IPS-20b (cell line): Measurements from ENCODE around the gene OR51E1.

ENCODE experiments used
- H3K27ac ChIP-seq: one replicate; pipeline ENCODE4 v1.5.1; 2013; ENCODE audit warnings: low read length
- H3K27me3 ChIP-seq: 2 replicates; pipeline ENCODE4 v1.6.1; 2013; ENCODE audit warnings: mild to moderate bottlenecking, low read length, inconsistent platforms; ENCODE audit not compliant: insufficient read depth
- H3K36me3 ChIP-seq: 2 replicates; pipeline ENCODE4 v1.6.1; 2013; ENCODE audit warnings: low read depth, mild to moderate bottlenecking, inconsistent platforms, low read length, moderate library complexity; ENCODE audit not compliant: insufficient read depth
- H3K4me1 ChIP-seq: 2 replicates; pipeline ENCODE4 v1.6.1; 2013; ENCODE audit warnings: mild to moderate bottlenecking, control low read depth, inconsistent platforms, low read length, moderate library complexity; ENCODE audit not compliant: insufficient read depth
- H3K4me3 ChIP-seq: 2 replicates; pipeline ENCODE4 v1.5.1; 2013; ENCODE audit warnings: mild to moderate bottlenecking, low read length, inconsistent platforms
- H3K9ac ChIP-seq: 2 replicates; pipeline ENCODE4 v1.6.1; 2013; ENCODE audit warnings: low read depth, mild to moderate bottlenecking, inconsistent platforms, low read length, moderate library complexity
- H3K9me3 ChIP-seq: 2 replicates; pipeline ENCODE4 v1.6.1; 2013; ENCODE audit warnings: mild to moderate bottlenecking, low read depth, low read length, inconsistent platforms; ENCODE audit not compliant: insufficient read depth

The OR51E1 gene

DNA sequence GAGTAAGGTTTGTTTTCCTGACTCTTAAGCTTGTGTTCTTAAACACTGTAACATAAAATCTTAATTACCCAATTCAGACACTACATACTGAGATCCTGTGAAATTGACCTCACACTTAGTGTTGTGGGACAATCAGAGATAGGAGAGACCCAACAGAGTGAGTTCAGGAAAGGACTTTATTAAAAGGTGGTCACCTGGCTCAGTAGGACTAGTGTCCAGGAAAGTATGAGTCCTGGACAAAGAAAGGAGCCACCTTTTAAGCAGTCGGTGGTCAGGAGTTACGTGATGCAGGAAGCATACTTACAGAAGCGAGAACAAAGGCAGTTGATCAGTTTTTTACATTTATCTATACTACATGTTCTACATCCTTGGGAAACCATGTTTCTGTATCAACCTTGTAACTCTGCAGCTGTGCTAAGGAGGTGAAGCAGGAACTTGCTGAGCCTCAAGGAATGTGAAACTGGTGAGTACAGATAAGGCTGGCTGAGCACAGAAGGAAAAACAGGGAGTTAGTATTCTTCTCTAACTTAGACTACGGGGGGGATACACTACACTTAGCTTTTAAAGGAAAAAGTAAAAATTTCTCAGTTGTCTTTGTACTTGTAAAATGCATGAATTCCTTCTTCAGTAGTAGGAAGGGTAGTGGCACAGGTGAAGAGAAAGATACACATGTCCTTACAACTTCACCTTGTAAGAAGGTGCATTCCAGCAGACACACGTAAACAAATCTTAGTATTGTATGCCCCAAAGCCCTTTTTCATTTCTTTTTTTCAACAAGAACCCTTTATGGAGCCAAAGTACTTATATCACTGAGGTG is 15.1 kb downstream of the OR51E1 start:
- no peaks in the 10 kb centered on the region for H3K9me3 ChIP-seq
- H3K36me3 ChIP-seq, result no peaks in the 10 kb centered on the region
- H3K27ac ChIP-seq, result no peak overlapping the region
- H3K27me3 ChIP-seq, result no peaks in the 10 kb centered on the region
- H3K9ac ChIP-seq, result no peak overlapping the region
- H3K4me1 ChIP-seq, result no peaks in the 10 kb centered on the region; the same call in 1 of the 2 replicates
- no peak overlapping the region for H3K4me3 ChIP-seq

DNA sequence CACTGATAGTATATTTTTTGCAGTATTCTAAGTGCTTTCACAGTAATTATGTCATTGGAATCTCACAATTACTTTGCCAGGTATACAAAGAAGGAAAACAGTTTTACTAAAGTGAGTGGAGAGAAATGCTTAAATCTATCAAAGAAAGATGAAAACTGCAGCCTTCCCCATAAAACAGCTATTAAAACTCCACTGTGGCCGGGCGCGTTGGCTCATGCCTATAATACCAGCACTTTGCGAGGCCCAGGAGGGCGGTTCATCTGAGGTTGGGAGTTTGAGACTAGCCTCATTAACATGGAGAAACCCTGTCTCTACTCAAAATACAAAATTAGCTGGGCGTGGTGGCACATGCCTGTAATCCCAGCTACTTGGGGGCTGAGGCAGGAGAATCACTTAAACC is 19.1 kb downstream of the OR51E1 start:
- Histone ChIP-seq H3K4me1 (no peaks in the 10 kb centered on the region; the same call in 1 of the 2 replicates), H3K27me3 (no peaks in the 10 kb centered on the region), H3K9ac (no peak overlapping the region), H3K27ac (no peak overlapping the region), H3K9me3 (no peaks in the 10 kb centered on the region), H3K36me3 (no peaks in the 10 kb centered on the region), H3K4me3 (no peak overlapping the region)

DNA sequence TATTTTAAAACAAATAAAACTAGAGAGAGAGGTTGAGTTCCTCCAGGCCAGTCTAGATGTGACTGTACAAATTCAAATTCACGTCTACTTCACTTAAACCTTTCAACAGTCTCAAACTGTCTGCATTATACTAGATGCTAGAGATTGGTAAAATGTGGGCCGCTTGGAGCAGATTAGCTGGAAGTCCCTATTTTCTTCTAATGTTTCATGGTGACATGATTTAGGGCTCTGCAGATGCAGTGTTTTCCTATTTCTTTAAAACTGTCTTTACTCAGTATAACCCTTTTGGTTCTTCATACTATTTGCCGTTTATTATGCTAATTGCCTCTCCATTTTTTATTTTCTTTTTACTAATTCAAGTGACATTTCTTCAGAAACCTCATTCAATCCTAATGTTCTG is 20.4 kb downstream of the OR51E1 start:
- H3K4me1 ChIP-seq, result no peaks in the 10 kb centered on the region; the same call in 1 of the 2 replicates
- H3K27me3 ChIP-seq, result no peaks in the 10 kb centered on the region
- H3K27ac ChIP-seq, result no peak overlapping the region
- H3K9me3 ChIP-seq, result no peaks in the 10 kb centered on the region
- no peaks in the 10 kb centered on the region for H3K36me3 ChIP-seq
- no peak overlapping the region for H3K4me3 ChIP-seq
- no peak overlapping the region for H3K9ac ChIP-seq

DNA sequence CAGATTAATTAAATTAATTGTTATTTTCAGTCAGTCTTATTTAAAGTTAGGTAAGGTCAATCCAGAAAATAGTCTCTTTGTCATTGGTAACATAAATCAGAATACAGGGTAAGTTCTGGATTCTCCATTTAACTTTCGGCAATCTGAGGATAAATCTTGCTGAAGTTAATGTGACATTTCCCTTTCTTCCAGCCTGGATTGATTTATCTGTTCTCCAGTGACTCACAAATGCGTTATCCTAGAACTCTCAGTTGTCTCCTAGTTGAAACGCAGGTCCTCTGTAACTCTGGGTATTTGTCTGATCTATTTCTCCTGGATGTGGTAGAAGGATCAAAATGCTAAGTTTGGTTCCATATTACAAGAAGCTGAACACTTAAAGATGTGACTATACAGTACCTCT is 21.0 kb downstream of the OR51E1 start:
- H3K27ac ChIP-seq, result no peak overlapping the region
- no peaks in the 10 kb centered on the region for H3K27me3 ChIP-seq

DNA sequence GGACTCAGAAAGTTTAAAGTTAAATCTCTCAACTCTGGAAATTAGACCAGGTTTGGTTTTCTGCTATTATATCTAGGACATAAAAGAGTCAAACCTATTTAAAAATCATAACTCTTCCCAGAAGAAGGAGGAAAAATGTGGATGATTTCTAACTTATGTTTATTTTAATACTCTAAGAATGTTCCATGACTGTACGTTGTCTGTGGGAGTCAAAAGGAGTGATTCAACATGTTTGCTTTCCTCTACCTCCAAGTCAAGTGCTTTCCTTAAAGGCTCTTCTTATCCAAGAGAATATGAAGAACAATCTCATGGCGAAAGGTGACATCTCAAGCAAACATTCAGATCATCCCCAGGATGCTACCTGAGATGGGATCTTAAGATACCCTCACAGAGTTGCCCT is 21.6 kb downstream of the OR51E1 start:
- Histone ChIP-seq H3K27me3 (no peaks in the 10 kb centered on the region), H3K36me3 (no peaks in the 10 kb centered on the region), H3K4me1 (no peaks in the 10 kb centered on the region), H3K27ac (no peak overlapping the region), H3K4me3 (no peak overlapping the region), H3K9me3 (no peaks in the 10 kb centered on the region), H3K9ac (no peak overlapping the region)

More for the DNA sequence above, 21.0 kb downstream of the OR51E1 start:
- no peaks in the 10 kb centered on the region for H3K4me1 ChIP-seq
- no peaks in the 10 kb centered on the region for H3K36me3 ChIP-seq
- H3K4me3 ChIP-seq, result no peak overlapping the region
- H3K9ac ChIP-seq, result no peak overlapping the region
- H3K9me3 ChIP-seq, result no peaks in the 10 kb centered on the region

DNA sequence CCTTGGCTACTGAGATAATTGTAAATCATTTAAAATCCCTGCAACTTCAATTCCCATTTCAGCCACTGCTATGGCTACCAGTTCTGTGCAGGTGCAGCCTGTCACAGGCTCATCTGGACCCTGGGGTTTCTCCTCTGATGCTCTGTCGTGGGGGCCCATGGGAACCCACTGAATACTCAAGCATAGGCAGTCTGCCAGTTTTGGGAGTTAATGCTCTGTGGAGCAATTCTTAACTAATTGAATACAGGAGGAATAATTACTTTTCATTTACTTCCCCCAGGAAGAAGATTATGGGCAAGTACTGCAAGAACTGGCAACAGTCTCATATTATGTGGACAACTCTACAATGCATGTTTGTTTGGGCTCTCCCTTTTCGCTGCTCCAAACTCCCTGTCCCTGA is 28.0 kb downstream of the OR51E1 start:
- H3K9me3 ChIP-seq, result no peaks in the 10 kb centered on the region
- H3K9ac ChIP-seq, result no peak overlapping the region
- no peaks in the 10 kb centered on the region for H3K27me3 ChIP-seq
- no peak overlapping the region for H3K4me3 ChIP-seq
- H3K4me1 ChIP-seq, result no peaks in the 10 kb centered on the region
- no peaks in the 10 kb centered on the region for H3K36me3 ChIP-seq
- no peak overlapping the region for H3K27ac ChIP-seq

DNA sequence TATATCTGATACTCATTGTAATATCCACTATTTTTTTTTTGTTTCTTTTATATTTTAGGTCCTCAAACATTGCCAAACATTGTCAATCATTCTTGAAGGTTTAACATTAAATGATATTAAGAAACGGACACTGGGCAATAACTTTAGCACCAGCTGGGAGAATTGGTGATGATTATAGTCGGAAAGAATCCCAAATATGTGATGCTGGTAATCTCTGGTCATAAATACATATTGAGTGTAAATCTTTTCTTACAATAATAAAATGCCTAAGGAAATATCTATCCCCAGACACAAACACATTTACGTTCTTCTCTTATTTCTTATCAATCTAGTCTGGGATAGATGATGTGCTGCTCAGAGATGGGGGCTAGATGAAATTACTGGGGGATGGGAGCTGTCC is 28.7 kb downstream of the OR51E1 start:
- Histone ChIP-seq H3K9me3 (no peaks in the 10 kb centered on the region), H3K4me1 (no peaks in the 10 kb centered on the region), H3K27me3 (no peaks in the 10 kb centered on the region), H3K4me3 (no peak overlapping the region), H3K36me3 (no peaks in the 10 kb centered on the region), H3K27ac (no peak overlapping the region), H3K9ac (no peak overlapping the region)

DNA sequence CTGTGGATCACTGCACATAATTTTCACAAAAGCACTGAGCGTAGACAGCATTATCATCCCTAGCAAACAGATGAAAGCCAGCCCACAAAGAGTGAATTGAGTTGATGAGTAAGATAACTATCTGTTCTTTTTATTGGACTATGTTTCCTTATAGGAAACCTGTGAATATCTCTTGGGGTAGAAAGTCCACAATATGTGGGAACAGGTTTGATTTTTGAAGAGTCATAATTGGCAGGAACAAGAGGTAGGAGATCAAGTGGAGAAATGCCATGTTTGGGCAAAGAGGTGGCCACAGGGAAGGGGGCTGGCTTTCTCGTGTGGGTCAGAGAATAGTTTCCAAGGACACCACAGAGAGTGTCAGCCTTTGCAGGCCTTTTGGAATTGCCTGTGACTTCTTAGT is 30.0 kb downstream of the OR51E1 start:
- H3K27ac ChIP-seq, result no peak overlapping the region
- H3K9ac ChIP-seq, result no peak overlapping the region
- H3K4me1 ChIP-seq, result no peaks in the 10 kb centered on the region
- H3K4me3 ChIP-seq, result no peak overlapping the region
- H3K27me3 ChIP-seq, result no peaks in the 10 kb centered on the region
- H3K9me3 ChIP-seq, result no peaks in the 10 kb centered on the region
- H3K36me3 ChIP-seq, result no peaks in the 10 kb centered on the region

DNA sequence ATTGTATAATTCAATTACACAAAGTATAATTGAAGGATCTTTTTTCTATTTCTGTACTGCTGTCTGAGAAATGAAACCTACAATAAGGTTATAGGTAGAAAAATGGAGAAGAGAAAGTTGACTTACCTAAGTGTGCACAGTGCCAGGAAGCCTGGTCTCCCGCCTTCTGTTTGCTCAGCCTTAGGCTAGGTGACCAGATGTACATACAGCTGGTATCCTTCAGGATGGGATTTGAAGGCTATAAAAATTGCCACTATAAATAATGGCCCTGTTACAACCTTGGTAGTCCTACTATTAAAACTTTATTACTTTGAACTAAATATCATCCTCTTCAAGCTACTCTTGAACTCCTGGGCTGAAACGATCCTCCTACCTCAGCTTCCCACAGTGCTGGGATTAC is 34.2 kb downstream of the OR51E1 start:
- Histone ChIP-seq H3K27ac (no peak overlapping the region), H3K9ac (no peak overlapping the region), H3K4me1 (no peaks in the 10 kb centered on the region), H3K4me3 (no peak overlapping the region), H3K27me3 (no peaks in the 10 kb centered on the region), H3K36me3 (no peaks in the 10 kb centered on the region), H3K9me3 (no peaks in the 10 kb centered on the region)

DNA sequence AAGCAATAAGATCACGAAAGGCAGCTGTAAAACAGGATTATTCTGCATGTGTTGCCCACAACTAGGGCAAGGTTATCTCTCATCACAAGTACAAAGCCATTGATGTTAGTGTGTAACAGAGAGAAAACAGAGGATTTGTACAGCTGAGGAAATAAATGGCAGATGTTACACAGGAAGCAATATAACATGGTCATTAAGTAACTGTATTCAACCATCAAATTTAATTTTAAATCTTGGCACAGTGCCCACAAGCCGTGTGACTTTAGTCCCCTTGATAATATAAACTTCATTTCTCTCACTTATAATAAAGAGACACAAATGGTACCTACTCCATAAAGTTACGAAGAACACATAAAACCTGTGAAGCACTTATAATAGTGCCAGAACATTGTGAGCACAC is 36.6 kb downstream of the OR51E1 start:
- Histone ChIP-seq H3K9ac (no peak overlapping the region), H3K9me3 (no peaks in the 10 kb centered on the region), H3K27me3 (no peaks in the 10 kb centered on the region), H3K27ac (no peak overlapping the region), H3K4me1 (no peaks in the 10 kb centered on the region), H3K4me3 (no peak overlapping the region), H3K36me3 (no peaks in the 10 kb centered on the region)

DNA sequence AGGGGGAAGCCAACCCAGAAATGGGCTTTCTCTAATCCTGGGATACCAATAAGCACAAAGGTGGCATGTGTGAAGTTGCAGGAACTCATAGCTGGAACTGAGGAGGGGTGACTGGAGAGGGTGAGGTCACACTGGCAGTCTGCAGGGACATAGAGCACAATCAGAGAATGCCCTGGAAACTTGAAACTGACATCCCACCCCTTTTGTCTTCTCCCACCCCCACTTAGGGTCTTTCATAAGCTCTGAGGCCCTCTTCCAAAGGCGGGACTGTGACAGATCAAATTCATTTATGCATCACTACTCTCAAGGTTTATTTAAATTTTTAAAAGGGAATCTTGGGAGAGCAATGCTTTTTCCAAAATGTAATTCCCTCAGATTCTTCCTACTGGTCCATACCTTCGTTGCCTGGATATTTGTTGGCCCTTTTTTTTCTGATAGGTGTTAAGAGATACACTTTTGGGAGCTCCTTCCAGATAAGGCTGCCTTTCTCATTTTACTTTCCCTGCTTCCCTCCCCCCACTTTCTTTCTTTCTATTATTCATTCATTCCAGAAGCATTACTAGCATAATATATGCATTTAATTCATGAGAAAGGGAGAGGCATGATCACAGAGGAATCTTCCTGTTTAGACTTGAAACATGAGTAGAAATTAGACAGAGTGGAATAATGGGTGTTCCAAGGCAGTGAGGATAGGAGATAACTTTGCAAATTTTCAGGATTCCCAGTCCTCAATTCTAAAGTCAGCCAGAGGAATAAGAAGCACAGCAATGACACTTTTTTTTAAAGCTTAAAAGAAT is 39.0 kb downstream of the OR51E1 start:
- no peak overlapping the region for H3K27ac ChIP-seq
- no peaks in the 10 kb centered on the region for H3K36me3 ChIP-seq
- no peaks in the 10 kb centered on the region for H3K27me3 ChIP-seq
- no peak overlapping the region for H3K4me3 ChIP-seq
- no peaks in the 10 kb centered on the region for H3K4me1 ChIP-seq
- H3K9me3 ChIP-seq, result no peaks in the 10 kb centered on the region
- H3K9ac ChIP-seq, result no peak overlapping the region
